HCT116 (cell line): ENCODE results near the gene KCNC3. TPM values are rescaled to one million over a fixed set of nuclear protein-coding genes. Genes with fewer than 3 reads are reported as not detected.

ENCODE experiments used
- ATAC-seq: fragments of 200-7000 bp; cut with Tn5 transposase; 2 replicates; pipeline ENCODE4 v1.9.1; 2020; ENCODE audit warnings: mild to moderate bottlenecking, moderate library complexity
- BruUV-seq: library from RNA; stranded (reverse); fragments of 400-500 nt; replicated peaks from 2 replicates; lab custom pipeline; 2021; lab: Mats Ljungman, UMichigan
- CTCF ChIA-PET: fragments of 300-600 bp; sonication (Branson Sonifier 250); formaldehyde crosslinking; loops from one replicate; lab custom pipeline; 2021; ENCODE audit warnings: antibody characterized with exemption; lab: Charles Lee
- POLR2A ChIA-PET: fragments of 300-600, 350-600 bp; sonication (Branson Sonifier 250); formaldehyde crosslinking; loops from one replicate; lab custom pipeline; 2021; ENCODE audit warnings: antibody characterized with exemption; lab: Charles Lee
- RAD21 ChIA-PET, 2 experiments: fragments of 300-600 bp; sonication (Branson Sonifier 250); formaldehyde crosslinking; loops; one replicate each; lab custom pipeline; 2023; ENCODE audit warnings: low total read pairs in 2 of 2; ENCODE audit not compliant: uncharacterized antibody in 2 of 2, unreplicated experiment in 2 of 2, low non-redundant PET in 1 of 2; lab: Charles Lee
- DNase-seq: peaks from one replicate; pipeline ENCODE4 v3.0.0-alpha.2; 2010; ENCODE audit warnings: low read depth, low spot score
- H2AFZ ChIP-seq: fragments of 200-600 bp; shearing (Covaris generic), sonication (generic); 2 replicates; pipeline ENCODE4 v1.6.1; 2017; ENCODE audit warnings: low read depth, mixed run types, mixed read lengths, antibody characterized with exemption, low read length; ENCODE audit not compliant: poor library complexity, severe bottlenecking
- H3K27ac ChIP-seq: 2 replicates; pipeline ENCODE4 v1.5.1; 2012; ENCODE audit warnings: low read depth, low read length
- H3K27me3 ChIP-seq: fragments of 200-600 bp; sonication (generic); 2 replicates; pipeline ENCODE4 v1.6.1; 2016; ENCODE audit warnings: mixed run types, low read length, mixed read lengths; ENCODE audit not compliant: insufficient read depth
- H3K36me3 ChIP-seq, 2 experiments: fragments of 200-500 bp in 1 of 2; fragments of 200-600 bp in 1 of 2; sonication (Bioruptor generic) in 1 of 2; sonication (generic) in 1 of 2; 2 replicates each; pipeline versions ENCODE4 v1.5.1 to v1.6.1; 2014 to 2016; ENCODE audit warnings: low read length in 2 of 2, inconsistent platforms in 1 of 2, mixed read lengths in 1 of 2, mixed run types in 1 of 2; ENCODE audit not compliant: insufficient read depth in 2 of 2, control insufficient read depth in 1 of 2
- H3K4me1 ChIP-seq, 2 experiments: fragments of 200-600 bp in 1 of 2; sonication (generic) in 1 of 2; 2 replicates each; pipeline versions ENCODE4 v1.5.1 to v1.6.1; 2012 to 2017; ENCODE audit warnings: low read length in 2 of 2, inconsistent platforms in 1 of 2, mild to moderate bottlenecking in 1 of 2, mixed read lengths in 1 of 2, mixed run types in 1 of 2, moderate library complexity in 1 of 2; ENCODE audit not compliant: insufficient read depth in 2 of 2, control insufficient read depth in 1 of 2
- H3K4me2 ChIP-seq: fragments of 200-600 bp; sonication (generic); 2 replicates; pipeline ENCODE4 v1.6.1; 2017; ENCODE audit warnings: mixed run types, low read length, mixed read lengths
- H3K4me3 ChIP-seq, 2 experiments: fragments of 200-600 bp in 1 of 2; sonication (generic) in 1 of 2; replicated peaks in 1 of 2; 2 replicates each; pipeline ENCODE4 v1.5.1; 2011 to 2016; ENCODE audit warnings: low read length in 2 of 2, control low read depth in 1 of 2, low read depth in 1 of 2, mild to moderate bottlenecking in 1 of 2, mixed read lengths in 1 of 2, mixed run types in 1 of 2
- H3K79me2 ChIP-seq: fragments of 200-600 bp; sonication (generic); 2 replicates; pipeline ENCODE4 v1.6.1; 2017; ENCODE audit warnings: mild to moderate bottlenecking, mixed run types, low read length, moderate library complexity, mixed read lengths; ENCODE audit not compliant: insufficient read depth
- H3K9ac ChIP-seq: fragments of 200-600 bp; sonication (generic); 2 replicates; pipeline ENCODE4 v1.6.1; 2016; ENCODE audit warnings: low read length, mixed read lengths
- H3K9me2 ChIP-seq: fragments of 200-600 bp; sonication (generic), shearing (Covaris generic); 2 replicates; pipeline ENCODE4 v1.6.1; 2017; ENCODE audit warnings: mixed run types, mild to moderate bottlenecking, moderate library complexity; ENCODE audit not compliant: insufficient read depth
- H3K9me3 ChIP-seq, 2 experiments: fragments of 200-500 bp in 1 of 2; fragments of 200-600 bp in 1 of 2; sonication (Bioruptor generic) in 1 of 2; sonication (generic) in 1 of 2; 2 replicates each; pipeline ENCODE4 v1.6.1; 2014 to 2017; ENCODE audit warnings: low read length in 2 of 2, mixed read lengths in 2 of 2, inconsistent platforms in 1 of 2, low read depth in 1 of 2, mild to moderate bottlenecking in 1 of 2, mixed run types in 1 of 2, moderate library complexity in 1 of 2; ENCODE audit not compliant: control insufficient read depth in 1 of 2, insufficient read depth in 1 of 2
- H4K20me1 ChIP-seq: fragments of 200-600 bp; sonication (generic), shearing (Covaris generic); 2 replicates; pipeline ENCODE4 v1.6.1; 2017; ENCODE audit warnings: mixed run types, mild to moderate bottlenecking, moderate library complexity; ENCODE audit not compliant: insufficient read depth
- CEBPB ChIP-seq: IDR thresholded peaks from 2 replicates; pipeline ENCODE4 v1.6.1; 2012; ENCODE audit warnings: low read depth
- CTCF ChIP-seq, 3 experiments: fragments of 200-600 bp in 1 of 3; sonication (generic) in 1 of 3; IDR thresholded peaks in 2 of 3; conservative IDR thresholded peaks in 1 of 3; 2 replicates each; pipeline ENCODE4 v1.5.1; 2012 to 2017; ENCODE audit warnings: low read depth in 2 of 3, low read length in 2 of 3, antibody characterized with exemption in 1 of 3, borderline replicate concordance in 1 of 3, control low read depth in 1 of 3, mild to moderate bottlenecking in 1 of 3, mixed read lengths in 1 of 3, mixed run types in 1 of 3, moderate library complexity in 1 of 3; ENCODE audit not compliant: insufficient read depth in 1 of 3
- FOSL1 ChIP-seq: IDR thresholded peaks from 2 replicates; pipeline ENCODE4 v1.6.1; 2012; ENCODE audit warnings: low read depth
- RAD21 ChIP-seq: IDR thresholded peaks from 2 replicates; pipeline ENCODE4 v1.6.1; 2012; ENCODE audit warnings: low read depth, mild to moderate bottlenecking
- TCF7L2 ChIP-seq: IDR thresholded peaks from 2 replicates; pipeline ENCODE4 v1.7.0; 2011; ENCODE audit warnings: borderline replicate concordance, inconsistent platforms; ENCODE audit not compliant: insufficient read depth, insufficient read length; ENCODE audit errors: extremely low read depth
- intact Hi-C: fragments of 100-400 bp; cut with micrococcal nuclease; formaldehyde crosslinking; loops from 2 replicates; pipeline ENCODE4 v1.10.0; 2022
- total RNA-seq: library from RNA; stranded (reverse); gene quantifications from one replicate; pipeline ENCODE4 v1.2.1, GENCODE V29; 2021; ENCODE audit not compliant: unreplicated experiment

Gene KCNC3
- total RNA-seq, 1 experiment from 2014 or later = 6.9 TPM

- ChIA-PET CTCF (interaction anchor here (0.6 to 1.4 kb wide), 11 partner anchors 9 to 565 kb away, joined by 3 to 10 read pairs (median 5); partner anchors contain the start of genes JOSD2 and KCNC3), POLR2A (no interaction called here), RAD21 (interaction anchor here in 1 of 2 experiments (1.0 kb wide), 1 partner anchor 28 kb away, joined by 3 read pairs; the partner anchor contains the start of gene KCNC3)
- DNase-seq = no peak
- Histone ChIP-seq H3K9me2 (no peaks in the 10 kb centered on the region), H3K4me3 (no peak overlapping the region), H3K9me3 (no peaks in the 10 kb centered on the region), H4K20me1 (no peaks in the 10 kb centered on the region), H3K36me3 (no peaks in the 10 kb centered on the region), H3K9ac (no peak overlapping the region), H3K27me3 (no peaks in the 10 kb centered on the region), H3K4me2 (peak overlapping the region; percentile 43), H3K79me2 (no peaks in the 10 kb centered on the region), H3K27ac (no peak overlapping the region), H2AFZ (peak overlapping the region; percentile 63), H3K4me1 (peaks cover 0 to 3% of the 10 kb centered on the region in 2 experiments; a peak in 1 of 4 replicates)
- ATAC-seq = peak; percentile 85
- TF ChIP-seq CEBPB = no peak
- TF ChIP-seq TCF7L2 = no peak
- no peak for TF ChIP-seq FOSL1
- TF ChIP-seq RAD21 = peak; percentile 81
- TF ChIP-seq CTCF (IDR thresholded peaks at IDR 0.05 in 2 of 3, conservative IDR thresholded peaks at IDR 0.05 in 1 of 3; ENCODE audit: borderline replicate concordance in 1 of 3, insufficient read depth in 1 of 3, low read depth in 2 of 3, low read length in 2 of 3) = peak; percentile 67 to 84 (median 83)
- intact Hi-C loops = loop anchor here (2.0 kb wide), 1 partner anchor 103 kb away; no protein-coding TSS in a partner anchor
- BruUV-seq = no TSS peak
Measured at GRCh38 chr19:50357178-50358100, 28.3 kb upstream of the KCNC3 start.
